SU-DHL-6 (cell line): ENCODE measurements around the gene NEUROD2.

Experiments used
- H2AFZ ChIP-seq: fragments of 200-600 bp; sonication (generic); 2 replicates; pipeline ENCODE4 v1.6.1; 2014; ENCODE audit warnings: low read depth, mild to moderate bottlenecking, moderate library complexity, mixed read lengths, antibody characterized with exemption, low read length; ENCODE audit not compliant: severe bottlenecking
- H3F3A ChIP-seq: fragments of 200-600 bp; shearing (Covaris generic); 2 replicates; pipeline ENCODE4 v1.6.0; 2016; ENCODE audit warnings: antibody characterized with exemption, mild to moderate bottlenecking; ENCODE audit not compliant: insufficient read depth
- H3K27ac ChIP-seq: fragments of 200-600 bp; sonication (generic); 2 replicates; pipeline ENCODE4 v1.5.1; 2016; ENCODE audit warnings: low read depth, mild to moderate bottlenecking, low read length, moderate library complexity, mixed read lengths
- H3K27me3 ChIP-seq: fragments of 200-600 bp; sonication (generic), shearing (Covaris generic); 2 replicates; pipeline ENCODE4 v1.6.0; 2014; ENCODE audit warnings: mild to moderate bottlenecking, low read length
- H3K36me3 ChIP-seq: fragments of 200-600 bp; sonication (generic); 2 replicates; pipeline ENCODE4 v1.6.1; 2014; ENCODE audit warnings: mild to moderate bottlenecking, low read length, mixed read lengths
- H3K4me2 ChIP-seq: fragments of 300-600, 200-600 bp; shearing (Covaris generic), sonication (generic); 2 replicates; pipeline ENCODE4 v1.6.0; 2014; ENCODE audit warnings: low read length, low read depth, mild to moderate bottlenecking; ENCODE audit not compliant: poor library complexity, severe bottlenecking
- H3K4me3 ChIP-seq: fragments of 200-600 bp; sonication (generic); 2 replicates; pipeline ENCODE4 v1.5.1; 2014; ENCODE audit warnings: antibody characterized with exemption, low read length, mild to moderate bottlenecking, mixed read lengths; ENCODE audit not compliant: insufficient read depth, poor library complexity, severe bottlenecking
- H3K79me2 ChIP-seq: fragments of 200-600 bp; sonication (generic); 2 replicates; pipeline ENCODE4 v1.6.1; 2014; ENCODE audit warnings: mild to moderate bottlenecking, low read length, moderate library complexity; ENCODE audit not compliant: insufficient read depth
- H3K9ac ChIP-seq: fragments of 200-600 bp; sonication (generic); 2 replicates; pipeline ENCODE4 v1.7.0; 2014; ENCODE audit warnings: mild to moderate bottlenecking, low read length
- H3K9me2 ChIP-seq: fragments of 200-600 bp; sonication (generic); replicated peaks from 2 replicates; pipeline ENCODE4 v1.6.1; 2014; ENCODE audit warnings: low read length; ENCODE audit not compliant: insufficient read depth
- H3K9me3 ChIP-seq: fragments of 200-600 bp; sonication (generic); 2 replicates; pipeline ENCODE4 v1.6.1; 2014; ENCODE audit warnings: low read length, mixed read lengths; ENCODE audit not compliant: insufficient read depth
- H4K20me1 ChIP-seq: fragments of 200-600 bp; sonication (generic); 2 replicates; pipeline ENCODE4 v1.6.1; 2014; ENCODE audit warnings: low read depth, mild to moderate bottlenecking, antibody characterized with exemption, low read length, moderate library complexity, mixed read lengths
- CTCF ChIP-seq: fragments of 200-600 bp; sonication (generic); IDR thresholded peaks from one replicate; pipeline ENCODE4 v1.5.1; 2017; ENCODE audit warnings: antibody characterized with exemption, mild to moderate bottlenecking, low read length, moderate library complexity; ENCODE audit not compliant: insufficient read depth, poor library complexity, severe bottlenecking
- EZH2phosphoT487 ChIP-seq: fragments of 200-600 bp; sonication (generic), shearing (Covaris generic); conservative IDR thresholded peaks from 2 replicates; pipeline ENCODE4 v1.6.1; 2018; ENCODE audit warnings: mild to moderate bottlenecking, antibody characterized with exemption, low read length, moderate library complexity, mixed read lengths

The NEUROD2 gene

GRCh38 chr17:39598630-39599003, 9.1 kb downstream of the NEUROD2 start:
- no peak overlapping the region for H2AFZ ChIP-seq
- no peaks in the 10 kb centered on the region for H3F3A ChIP-seq
- no peak overlapping the region for H3K9ac ChIP-seq
- H3K27ac ChIP-seq = no peak overlapping the region
- H3K4me2 ChIP-seq = no peak overlapping the region
- H3K4me3 ChIP-seq = no peak overlapping the region
- H3K27me3 ChIP-seq = no peaks in the 10 kb centered on the region
- no peaks in the 10 kb centered on the region for H3K9me2 ChIP-seq
- no peaks in the 10 kb centered on the region for H3K9me3 ChIP-seq
- H3K79me2 ChIP-seq = no peaks in the 10 kb centered on the region
- H4K20me1 ChIP-seq = no peaks in the 10 kb centered on the region
- H3K36me3 ChIP-seq = no peaks in the 10 kb centered on the region
- no peak for TF ChIP-seq EZH2phosphoT487
- TF ChIP-seq CTCF = no peak

GRCh38 chr17:39598047-39598481, 9.7 kb downstream of the NEUROD2 start:
- Histone ChIP-seq H3K27ac (no peak overlapping the region), H3K9me3 (no peaks in the 10 kb centered on the region), H3K27me3 (no peaks in the 10 kb centered on the region), H3K36me3 (no peaks in the 10 kb centered on the region), H3K4me2 (no peak overlapping the region), H2AFZ (no peak overlapping the region), H3F3A (no peaks in the 10 kb centered on the region), H3K9me2 (no peaks in the 10 kb centered on the region), H3K79me2 (no peaks in the 10 kb centered on the region), H3K9ac (no peak overlapping the region), H4K20me1 (no peaks in the 10 kb centered on the region), H3K4me3 (no peak overlapping the region)
- TF ChIP-seq CTCF (no peak), EZH2phosphoT487 (no peak)

- TF ChIP-seq EZH2phosphoT487 (no peak), CTCF (no peak)
- Histone ChIP-seq H3F3A (no peaks in the 10 kb centered on the region), H3K4me3 (no peak overlapping the region), H3K9ac (no peak overlapping the region), H2AFZ (no peak overlapping the region), H3K79me2 (no peaks in the 10 kb centered on the region), H3K36me3 (no peaks in the 10 kb centered on the region), H3K4me2 (no peak overlapping the region), H3K9me2 (no peaks in the 10 kb centered on the region), H3K9me3 (no peaks in the 10 kb centered on the region), H3K27me3 (no peaks in the 10 kb centered on the region), H4K20me1 (no peaks in the 10 kb centered on the region), H3K27ac (no peak overlapping the region)
These were observed 10.2 kb downstream of the NEUROD2 start for GRCh38 chr17:39597372-39598046.
